AG09309 (cell line): ENCODE data around the gene PDXP.

Experiments used
- DNase-seq: peaks from one replicate; pipeline ENCODE4 v3.0.0-alpha.2; 2010; ENCODE audit warnings: low read depth
- H3K4me3 ChIP-seq: 2 replicates; pipeline ENCODE4 v1.5.1; 2011; ENCODE audit warnings: mild to moderate bottlenecking, low read depth, low read length, moderate library complexity; ENCODE audit not compliant: control insufficient read depth
- CTCF ChIP-seq: IDR thresholded peaks from 2 replicates; pipeline ENCODE4 v1.5.1; 2011; ENCODE audit warnings: mild to moderate bottlenecking, low read depth, low read length, inconsistent platforms; ENCODE audit not compliant: insufficient read depth, control insufficient read depth; ENCODE audit errors: missing control alignments

The PDXP gene

DNA sequence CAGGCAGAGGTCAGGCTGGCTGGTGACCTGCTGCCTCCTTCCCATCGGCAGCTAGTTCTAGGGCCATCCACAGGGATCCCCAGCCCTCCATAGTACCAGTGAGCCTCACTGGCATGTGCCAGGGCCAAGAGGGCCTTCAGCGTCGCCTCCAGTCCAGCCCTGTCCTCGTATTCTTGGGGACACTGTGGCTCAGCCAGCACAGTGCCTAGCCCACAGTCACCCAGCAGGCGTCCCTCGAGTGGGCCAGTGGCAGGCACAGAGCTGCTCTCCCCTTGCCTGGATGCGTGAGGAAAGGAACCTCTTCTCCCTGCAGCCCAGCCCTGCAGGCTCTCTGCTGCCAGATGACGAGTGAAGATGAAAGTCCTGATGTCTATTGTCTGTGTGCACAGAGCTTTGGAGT, 29.7 kb upstream of the PDXP start:
- no peak for DNase-seq
- no peak for TF ChIP-seq CTCF
- no peak overlapping the region for H3K4me3 ChIP-seq

DNA sequence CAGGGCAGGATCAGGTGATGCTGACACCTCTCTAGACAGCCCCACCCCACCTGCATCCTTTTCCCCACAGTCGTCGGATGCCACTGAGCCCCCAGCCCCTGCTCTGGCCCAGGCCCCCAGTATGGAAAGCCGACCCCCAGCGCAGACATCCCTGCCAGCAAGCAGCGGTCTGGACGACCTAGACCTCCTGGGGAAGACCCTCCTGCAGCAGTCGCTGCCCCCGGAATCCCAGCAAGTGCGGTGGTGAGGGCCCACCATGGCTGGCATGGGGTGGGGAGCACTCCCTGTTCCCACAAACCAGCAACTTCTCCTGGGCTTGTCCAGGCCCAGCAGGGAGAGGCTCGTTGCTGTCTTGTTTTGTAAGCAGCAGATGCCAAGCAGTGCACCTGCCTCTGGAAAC, 28.6 kb upstream of the PDXP start:
- DNase-seq = no peak
- TF ChIP-seq CTCF = no peak
- H3K4me3 ChIP-seq = no peak overlapping the region

DNA sequence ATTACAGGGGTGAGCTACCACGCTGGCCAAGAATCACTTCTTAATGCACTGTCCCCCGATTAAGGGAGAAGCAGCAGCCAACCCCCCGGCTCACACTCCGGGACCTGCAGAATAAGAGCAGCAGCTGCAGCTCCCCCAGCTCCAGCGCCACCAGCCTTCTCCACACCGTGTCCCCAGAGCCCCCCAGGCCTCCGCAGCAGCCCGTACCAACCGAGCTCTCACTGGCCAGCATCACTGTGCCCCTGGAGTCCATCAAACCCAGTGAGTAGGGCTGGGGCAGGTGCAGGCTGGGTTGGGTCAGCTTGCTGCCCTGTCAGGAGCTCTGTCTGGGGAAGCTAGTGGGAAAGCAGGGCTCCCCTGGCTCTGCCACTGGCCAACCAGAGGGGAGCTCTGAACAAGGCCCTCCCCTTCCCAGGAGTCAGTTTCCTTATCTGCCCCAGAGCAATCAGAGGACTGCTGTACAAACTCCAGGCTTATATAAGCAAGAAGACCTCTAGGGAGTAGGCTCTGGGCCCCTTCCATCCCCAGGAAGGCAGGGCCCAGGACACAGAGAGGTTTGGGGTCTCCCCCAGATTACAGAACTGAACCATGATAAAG, 27.6 kb upstream of the PDXP start:
- H3K4me3 ChIP-seq = no peak overlapping the region
- TF ChIP-seq CTCF = no peak
- no peak for DNase-seq

DNA sequence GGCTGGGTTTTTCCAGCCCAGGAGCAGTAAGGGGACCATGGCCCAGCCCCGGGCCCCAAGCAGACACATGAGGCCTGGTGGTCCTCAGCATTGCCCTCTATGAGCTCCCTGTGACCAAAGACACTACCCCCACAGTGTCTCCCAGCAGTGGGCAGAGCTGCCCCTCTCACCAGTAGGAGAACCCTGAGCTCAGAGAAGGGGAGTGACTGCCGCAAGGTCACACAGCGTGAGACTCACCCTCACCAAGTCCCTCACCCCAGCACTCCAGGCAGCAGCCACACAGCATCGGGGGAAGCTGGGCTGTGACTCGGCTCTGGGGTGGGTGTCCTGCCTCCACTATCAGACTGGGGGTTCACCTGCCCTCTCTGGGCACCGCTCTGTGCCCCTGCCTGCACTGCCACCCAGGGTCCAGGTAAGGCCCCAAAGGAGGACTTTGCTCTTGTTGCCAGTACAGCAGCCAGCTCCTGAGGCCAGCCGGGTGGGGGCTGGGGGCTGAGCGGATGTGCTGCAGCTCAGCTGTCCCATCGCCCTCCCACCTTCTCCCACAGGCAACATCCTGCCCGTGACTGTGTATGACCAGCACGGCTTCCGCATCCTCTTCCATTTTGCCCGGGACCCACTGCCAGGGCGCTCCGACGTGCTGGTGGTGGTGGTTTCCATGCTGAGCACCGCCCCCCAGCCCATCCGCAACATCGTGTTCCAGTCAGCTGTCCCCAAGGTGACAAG, 26.9 kb upstream of the PDXP start:
- DNase-seq = no peak
- TF ChIP-seq CTCF = no peak
- no peak overlapping the region for H3K4me3 ChIP-seq

DNA sequence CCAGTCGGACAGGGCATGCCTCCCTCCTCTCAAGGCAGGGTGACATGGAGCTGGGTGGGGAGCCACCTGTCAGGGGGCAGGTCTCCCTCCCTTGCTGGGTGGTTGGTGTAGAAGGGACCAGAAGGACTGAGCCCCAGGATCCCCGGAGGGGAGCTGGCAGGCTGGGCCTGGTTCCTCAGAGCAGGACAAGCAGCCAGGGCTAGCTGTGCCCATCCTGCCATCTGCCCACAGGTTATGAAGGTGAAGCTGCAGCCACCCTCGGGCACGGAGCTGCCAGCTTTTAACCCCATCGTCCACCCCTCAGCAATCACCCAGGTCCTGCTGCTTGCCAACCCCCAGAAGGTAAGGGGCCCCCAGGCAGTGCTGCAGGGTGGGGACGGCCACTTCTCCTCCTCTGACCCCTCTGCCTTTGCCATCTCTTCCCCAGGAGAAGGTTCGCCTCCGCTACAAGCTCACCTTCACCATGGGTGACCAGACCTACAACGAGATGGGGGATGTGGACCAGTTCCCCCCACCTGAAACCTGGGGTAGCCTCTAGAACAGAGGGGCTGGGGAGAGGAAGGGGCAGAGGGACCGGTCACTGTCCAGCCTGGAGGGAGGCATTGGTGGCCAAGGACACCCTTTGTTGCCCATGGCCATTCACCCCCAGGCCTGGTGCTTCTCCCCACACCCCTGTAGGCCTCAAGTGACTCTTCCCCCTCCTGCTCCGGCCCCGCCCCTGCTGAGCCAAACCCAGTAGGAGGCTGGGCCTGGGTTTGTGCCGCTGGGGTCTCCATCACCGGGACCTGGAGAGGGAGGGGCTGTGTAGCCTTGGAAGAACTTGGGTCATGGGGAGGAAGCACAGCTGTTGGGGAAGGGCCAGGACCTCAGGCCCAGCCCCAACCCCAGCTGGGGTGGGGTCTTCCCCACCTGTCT, 26.1 kb upstream of the PDXP start:
- H3K4me3 ChIP-seq = no peak overlapping the region
- DNase-seq = no peak
- TF ChIP-seq CTCF = no peak

DNA sequence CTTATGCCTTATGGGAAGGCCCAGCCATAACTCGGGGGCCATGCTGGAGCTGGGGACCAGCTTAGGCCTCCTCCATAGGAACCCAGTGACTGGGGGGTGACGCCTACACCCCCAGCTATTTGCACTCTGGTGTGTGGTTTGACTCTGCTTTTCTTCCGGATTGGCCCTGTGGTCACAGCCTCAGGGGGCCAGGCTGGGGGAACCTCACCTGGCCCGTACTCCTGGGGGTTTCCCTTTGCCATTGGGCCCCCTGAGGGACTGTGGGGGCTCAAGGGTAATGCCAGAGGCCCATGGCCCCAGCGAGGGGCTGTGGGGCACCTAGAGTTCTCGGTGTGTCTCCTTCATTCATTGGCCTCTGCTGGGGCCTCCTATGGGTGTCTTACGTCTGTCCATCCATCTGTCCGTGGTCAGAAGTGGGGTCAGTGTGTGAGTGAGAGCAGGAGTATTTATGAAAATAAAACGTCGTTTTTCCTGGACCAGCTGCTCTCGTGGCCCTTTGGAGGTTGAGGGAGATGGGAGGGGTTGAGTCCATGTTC, 25.4 kb upstream of the PDXP start:
- no peak for TF ChIP-seq CTCF
- H3K4me3 ChIP-seq = no peak overlapping the region
- DNase-seq = no peak
